Measurements from ENCODE around the gene CDHR3. TPM values are rescaled to one million over a fixed set of nuclear protein-coding genes. Genes with fewer than 3 reads are reported as not detected.

Gene CDHR3
- total and polyA plus RNA-seq, 2 donors (not counting 3 experiments of a cell fraction or from before 2014, with no cell fraction given), result 0.46 to 2.3 TPM

DNA sequence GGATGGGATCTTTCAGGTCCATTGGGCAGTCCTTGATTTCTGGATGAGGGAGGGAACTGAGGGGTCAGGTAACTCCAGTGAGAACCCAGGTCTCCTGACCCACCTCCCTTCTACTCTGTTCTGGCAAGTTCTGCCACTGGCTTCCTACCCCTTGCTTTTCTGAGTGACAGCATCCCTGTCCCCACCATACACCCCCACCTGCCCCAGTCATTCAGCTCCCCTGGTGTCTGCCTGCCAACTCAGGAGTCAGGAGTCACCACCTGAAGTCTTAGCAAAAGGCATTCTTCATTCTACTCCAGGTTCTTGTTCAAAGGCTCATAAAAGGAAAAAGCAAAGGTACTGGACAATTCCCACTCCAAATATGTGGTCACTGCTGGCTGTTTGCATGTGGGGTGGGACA, 26.6 kb downstream of the CDHR3 start:
- Histone ChIP-seq H3K27ac (ENCODE audit: insufficient read depth, low read depth, low read length) (no peak overlapping the region), H3K9me1 (replicated peaks; ENCODE audit: control insufficient read depth, extremely low read depth, insufficient read depth, low read length) (no peaks in the 10 kb centered on the region), H3K9ac (replicated peaks; ENCODE audit: extremely low read depth, insufficient read depth, low read length) (no peak overlapping the region), H3K4me2 (ENCODE audit: insufficient read depth, low read length) (no peak overlapping the region), H3K79me2 (ENCODE audit: control insufficient read depth, insufficient read depth, low read length) (no peaks in the 10 kb centered on the region), H2AFZ (ENCODE audit: low read depth, low read length) (no peak overlapping the region), H3K27me3 (ENCODE audit: control insufficient read depth in 2 of 2, insufficient read depth in 2 of 2, low read length in 2 of 2) (peaks cover 31 to 54% of the 10 kb centered on the region in 2 experiments), H3K4me1 (ENCODE audit: control insufficient read depth, extremely low read depth, insufficient read depth, low read length) (no peaks in the 10 kb centered on the region), H3K4me3 (replicated peaks in 1 of 3; ENCODE audit: insufficient read depth in 1 of 3, low read depth in 1 of 3, low read length in 3 of 3) (no peak overlapping the region), H3K9me3 (replicated peaks; ENCODE audit: control insufficient read depth, insufficient read depth, low read length) (no peaks in the 10 kb centered on the region), H4K20me1 (replicated peaks; ENCODE audit: control insufficient read depth, extremely low read depth, insufficient read depth, low read length) (no peaks in the 10 kb centered on the region), H3K36me3 (ENCODE audit: control insufficient read depth in 2 of 2, extremely low read depth in 1 of 2, insufficient read depth in 2 of 2, low read length in 2 of 2) (no peaks in the 10 kb centered on the region)
- intact Hi-C loops (cut with micrococcal nuclease) (no loop called here), dilution Hi-C loops (cut with MboI; ENCODE audit: extremely low pct_ligation_motif_present, low sequenced_read_pairs) (no loop called here)
- FAIRE-seq (no peak), DNase-seq (ENCODE audit: low read depth, low spot score) (no peak)
- ChIA-PET CTCF (interaction anchor here (1.4 to 1.7 kb wide), 4 partner anchors 10 to 229 kb away, joined by 4 to 8 read pairs (median 6); no protein-coding TSS in a partner anchor), POLR2A (no interaction called here)
- no TSS peak for BruUV-seq (replicated peaks)
- TF ChIP-seq MYC (IDR thresholded peaks at IDR 0.05; ENCODE audit: low read depth, low read length), result no peak
- TF ChIP-seq FOS (IDR thresholded peaks at IDR 0.05; ENCODE audit: borderline replicate concordance, insufficient read depth, low read length), result no peak

DNA sequence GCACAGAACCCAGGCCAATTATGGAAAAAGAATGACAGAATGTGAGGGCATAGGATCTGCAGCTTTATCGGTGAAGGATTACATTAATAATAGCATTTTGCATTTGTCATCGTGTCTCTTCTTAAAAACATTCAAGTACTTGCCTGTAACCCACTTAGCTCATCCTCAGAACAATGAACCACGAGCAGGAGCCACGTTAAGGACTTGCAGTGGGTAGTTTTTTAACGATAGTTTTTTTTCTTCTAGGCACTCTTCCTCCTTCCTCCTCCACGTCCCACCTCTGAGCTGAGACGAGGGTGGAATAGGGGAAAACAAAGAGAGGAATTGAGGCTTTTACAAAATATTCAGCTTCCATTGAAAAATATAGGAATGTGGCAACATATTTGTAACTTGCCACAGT, 27.1 kb downstream of the CDHR3 start:
- no peaks in the 10 kb centered on the region for H4K20me1 ChIP-seq (replicated peaks; ENCODE audit: control insufficient read depth, extremely low read depth, insufficient read depth, low read length)
- H3K27me3 ChIP-seq (ENCODE audit: control insufficient read depth in 2 of 2, insufficient read depth in 2 of 2, low read length in 2 of 2), result peaks cover 31 to 54% of the 10 kb centered on the region in 2 experiments
- TF ChIP-seq POLR2A (IDR thresholded peaks at IDR 0.05; ENCODE audit: low read depth, low read length) (no peak), CTCF (IDR thresholded peaks at IDR 0.05; ENCODE audit: extremely low read depth in 1 of 2, insufficient read depth in 1 of 2, low read depth in 1 of 2, low read length in 2 of 2) (no peak), EZH2 (IDR thresholded peaks at IDR 0.05; ENCODE audit: borderline replicate concordance, low read depth, low read length, severe bottlenecking) (no peak), POLR2AphosphoS5 (IDR thresholded peaks at IDR 0.05; ENCODE audit: insufficient read depth, low read depth, low read length) (no peak), GATA2 (IDR thresholded peaks at IDR 0.05; ENCODE audit: insufficient read depth, insufficient read length, low read depth, low read length) (no peak), JUN (IDR thresholded peaks at IDR 0.05; ENCODE audit: borderline replicate concordance, insufficient read depth, insufficient read length, low read depth) (no peak), MYC (IDR thresholded peaks at IDR 0.05; ENCODE audit: low read depth, low read length) (no peak), FOS (IDR thresholded peaks at IDR 0.05; ENCODE audit: borderline replicate concordance, insufficient read depth, low read length) (no peak)
- TF ChIP-seq, protein P1, sequence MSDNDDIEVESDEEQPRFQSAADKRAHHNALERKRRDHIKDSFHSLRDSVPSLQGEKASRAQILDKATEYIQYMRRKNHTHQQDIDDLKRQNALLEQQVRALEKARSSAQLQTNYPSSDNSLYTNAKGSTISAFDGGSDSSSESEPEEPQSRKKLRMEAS (IDR thresholded peaks at IDR 0.05; ENCODE audit: insufficient read depth, insufficient read length), result no peak
- H3K9ac ChIP-seq (replicated peaks; ENCODE audit: extremely low read depth, insufficient read depth, low read length), result no peak overlapping the region
- H3K4me2 ChIP-seq (ENCODE audit: insufficient read depth, low read length), result no peak overlapping the region
- no peak overlapping the region for H3K27ac ChIP-seq (ENCODE audit: insufficient read depth, low read depth, low read length)
- H3K9me1 ChIP-seq (replicated peaks; ENCODE audit: control insufficient read depth, extremely low read depth, insufficient read depth, low read length), result no peaks in the 10 kb centered on the region
- dilution Hi-C loops (cut with MboI; ENCODE audit: extremely low pct_ligation_motif_present, low sequenced_read_pairs), result no loop called here
- H3K4me1 ChIP-seq (ENCODE audit: control insufficient read depth, extremely low read depth, insufficient read depth, low read length), result no peaks in the 10 kb centered on the region
- H3K4me3 ChIP-seq (replicated peaks in 1 of 3; ENCODE audit: insufficient read depth in 1 of 3, low read depth in 1 of 3, low read length in 3 of 3), result no peak overlapping the region
- ChIA-PET POLR2A (no interaction called here), CTCF (interaction anchor here (1.0 to 1.7 kb wide), 7 partner anchors 9 to 230 kb away, joined by 3 to 8 read pairs (median 4); no protein-coding TSS in a partner anchor)
- no peaks in the 10 kb centered on the region for H3K79me2 ChIP-seq (ENCODE audit: control insufficient read depth, insufficient read depth, low read length)
- no TSS peak for BruUV-seq (replicated peaks)
- intact Hi-C loops (cut with micrococcal nuclease), result no loop called here
- H2AFZ ChIP-seq (ENCODE audit: low read depth, low read length), result no peak overlapping the region
- no peaks in the 10 kb centered on the region for H3K36me3 ChIP-seq (ENCODE audit: control insufficient read depth in 2 of 2, extremely low read depth in 1 of 2, insufficient read depth in 2 of 2, low read length in 2 of 2)
- DNase-seq (ENCODE audit: low read depth, low spot score), result no peak
- no peaks in the 10 kb centered on the region for H3K9me3 ChIP-seq (replicated peaks; ENCODE audit: control insufficient read depth, insufficient read depth, low read length)
- FAIRE-seq, result no peak

Data from endothelial cell of umbilical vein (primary cell).